GM23338 (cell line): Measurements from ENCODE around the gene SMPDL3A.

Experiments
- CREB1 ChIP-seq: fragments of 250-450 bp; sonication (Bioruptor Pico); IDR thresholded peaks from 2 replicates; pipeline ENCODE4 v1.5.0; 2020; ENCODE audit warnings: low read depth, mild to moderate bottlenecking, moderate library complexity
- EZH2 ChIP-seq: fragments of 200-600 bp; sonication (generic); IDR thresholded peaks from one replicate; pipeline ENCODE4 v1.8.0; 2017; ENCODE audit warnings: antibody characterized with exemption, mild to moderate bottlenecking, low read depth; ENCODE audit not compliant: unreplicated experiment
- EZH2phosphoT487 ChIP-seq: fragments of 200-600 bp; sonication (generic); IDR thresholded peaks from one replicate; pipeline ENCODE4 v1.8.1; 2018; ENCODE audit warnings: antibody characterized with exemption; ENCODE audit not compliant: unreplicated experiment
- POLR2AphosphoS5 ChIP-seq: IDR thresholded peaks from 2 replicates; pipeline ENCODE4 v1.6.1; 2016; ENCODE audit warnings: antibody characterized with exemption, low read depth
- TF ChIP-seq, protein P1 (sequence below), 2 experiments: fragments of 200-600 bp in 1 of 2; sonication (generic) in 1 of 2; conservative IDR thresholded peaks; 2 replicates each; pipeline versions ENCODE4 v1.5.1 to v1.6.1; 2016 to 2017; ENCODE audit warnings: antibody characterized with exemption in 2 of 2, low read depth in 2 of 2, mild to moderate bottlenecking in 2 of 2, moderate library complexity in 1 of 2
- TF ChIP-seq, protein P2 (sequence below): IDR thresholded peaks from one replicate; pipeline ENCODE4 v1.6.1; 2018; ENCODE audit warnings: antibody characterized with exemption; ENCODE audit not compliant: unreplicated experiment

DNA sequence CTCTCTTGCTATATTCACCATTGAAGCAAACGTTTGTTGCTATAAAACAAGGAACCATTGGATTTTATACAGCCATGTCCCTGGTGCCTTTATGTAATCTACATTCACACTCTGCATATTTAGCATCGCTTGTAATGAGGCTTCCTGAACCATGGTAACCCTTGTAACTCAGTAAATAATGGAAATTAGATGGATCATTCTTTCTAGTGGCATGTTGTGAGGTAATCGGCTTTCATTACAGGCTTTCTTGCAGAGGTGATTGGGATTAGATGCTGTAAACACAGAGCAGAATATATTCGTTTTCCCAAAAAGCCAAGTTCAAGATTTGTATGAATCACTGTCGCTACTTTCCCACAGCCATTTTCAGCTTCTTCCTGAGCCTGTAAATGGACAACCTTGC lies 36.1 kb downstream of the SMPDL3A start:
- TF ChIP-seq, protein P1, sequence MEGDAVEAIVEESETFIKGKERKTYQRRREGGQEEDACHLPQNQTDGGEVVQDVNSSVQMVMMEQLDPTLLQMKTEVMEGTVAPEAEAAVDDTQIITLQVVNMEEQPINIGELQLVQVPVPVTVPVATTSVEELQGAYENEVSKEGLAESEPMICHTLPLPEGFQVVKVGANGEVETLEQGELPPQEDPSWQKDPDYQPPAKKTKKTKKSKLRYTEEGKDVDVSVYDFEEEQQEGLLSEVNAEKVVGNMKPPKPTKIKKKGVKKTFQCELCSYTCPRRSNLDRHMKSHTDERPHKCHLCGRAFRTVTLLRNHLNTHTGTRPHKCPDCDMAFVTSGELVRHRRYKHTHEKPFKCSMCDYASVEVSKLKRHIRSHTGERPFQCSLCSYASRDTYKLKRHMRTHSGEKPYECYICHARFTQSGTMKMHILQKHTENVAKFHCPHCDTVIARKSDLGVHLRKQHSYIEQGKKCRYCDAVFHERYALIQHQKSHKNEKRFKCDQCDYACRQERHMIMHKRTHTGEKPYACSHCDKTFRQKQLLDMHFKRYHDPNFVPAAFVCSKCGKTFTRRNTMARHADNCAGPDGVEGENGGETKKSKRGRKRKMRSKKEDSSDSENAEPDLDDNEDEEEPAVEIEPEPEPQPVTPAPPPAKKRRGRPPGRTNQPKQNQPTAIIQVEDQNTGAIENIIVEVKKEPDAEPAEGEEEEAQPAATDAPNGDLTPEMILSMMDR (conservative IDR thresholded peaks at IDR 0.05; ENCODE audit: low read depth in 2 of 2) = no peak
- TF ChIP-seq, protein P2, sequence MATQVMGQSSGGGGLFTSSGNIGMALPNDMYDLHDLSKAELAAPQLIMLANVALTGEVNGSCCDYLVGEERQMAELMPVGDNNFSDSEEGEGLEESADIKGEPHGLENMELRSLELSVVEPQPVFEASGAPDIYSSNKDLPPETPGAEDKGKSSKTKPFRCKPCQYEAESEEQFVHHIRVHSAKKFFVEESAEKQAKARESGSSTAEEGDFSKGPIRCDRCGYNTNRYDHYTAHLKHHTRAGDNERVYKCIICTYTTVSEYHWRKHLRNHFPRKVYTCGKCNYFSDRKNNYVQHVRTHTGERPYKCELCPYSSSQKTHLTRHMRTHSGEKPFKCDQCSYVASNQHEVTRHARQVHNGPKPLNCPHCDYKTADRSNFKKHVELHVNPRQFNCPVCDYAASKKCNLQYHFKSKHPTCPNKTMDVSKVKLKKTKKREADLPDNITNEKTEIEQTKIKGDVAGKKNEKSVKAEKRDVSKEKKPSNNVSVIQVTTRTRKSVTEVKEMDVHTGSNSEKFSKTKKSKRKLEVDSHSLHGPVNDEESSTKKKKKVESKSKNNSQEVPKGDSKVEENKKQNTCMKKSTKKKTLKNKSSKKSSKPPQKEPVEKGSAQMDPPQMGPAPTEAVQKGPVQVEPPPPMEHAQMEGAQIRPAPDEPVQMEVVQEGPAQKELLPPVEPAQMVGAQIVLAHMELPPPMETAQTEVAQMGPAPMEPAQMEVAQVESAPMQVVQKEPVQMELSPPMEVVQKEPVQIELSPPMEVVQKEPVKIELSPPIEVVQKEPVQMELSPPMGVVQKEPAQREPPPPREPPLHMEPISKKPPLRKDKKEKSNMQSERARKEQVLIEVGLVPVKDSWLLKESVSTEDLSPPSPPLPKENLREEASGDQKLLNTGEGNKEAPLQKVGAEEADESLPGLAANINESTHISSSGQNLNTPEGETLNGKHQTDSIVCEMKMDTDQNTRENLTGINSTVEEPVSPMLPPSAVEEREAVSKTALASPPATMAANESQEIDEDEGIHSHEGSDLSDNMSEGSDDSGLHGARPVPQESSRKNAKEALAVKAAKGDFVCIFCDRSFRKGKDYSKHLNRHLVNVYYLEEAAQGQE = no peak
- TF ChIP-seq CREB1 (CRISPR knock-in tag) (no peak), POLR2AphosphoS5 (no peak), EZH2phosphoT487 (no peak), EZH2 (no peak)
